Measurements from ENCODE around the gene C2orf74.
A peak's percentile ranks its signal among the peaks of the same experiment; 100 is the strongest.
"Not testable (repeated sequence)": the region's sequence is repeated elsewhere in the genome, so short reads cannot be mapped to it uniquely, and the experiment has no call there.

Gene C2orf74

DNA sequence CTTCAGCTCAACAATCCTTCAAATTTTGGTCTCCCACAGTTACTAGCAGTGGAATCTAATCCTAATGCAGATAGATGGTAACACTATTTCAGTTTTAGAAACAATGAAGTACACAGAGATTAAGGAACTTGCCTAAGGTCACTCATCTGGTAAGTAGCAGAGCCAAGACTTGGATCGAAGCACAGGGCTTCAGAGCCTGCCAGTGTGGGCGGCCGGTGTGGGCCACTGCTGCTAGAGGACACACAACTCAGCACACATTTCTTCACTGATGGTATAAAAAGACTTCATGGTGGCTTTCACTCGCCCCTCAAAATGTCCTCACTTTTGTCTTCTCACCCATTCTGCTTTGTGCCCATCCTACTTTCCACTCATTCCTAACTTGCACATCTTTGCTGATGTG lies 11.1 kb downstream of the C2orf74 start:
- DNase-seq (ENCODE audit: low spot score) = no peak

DNA sequence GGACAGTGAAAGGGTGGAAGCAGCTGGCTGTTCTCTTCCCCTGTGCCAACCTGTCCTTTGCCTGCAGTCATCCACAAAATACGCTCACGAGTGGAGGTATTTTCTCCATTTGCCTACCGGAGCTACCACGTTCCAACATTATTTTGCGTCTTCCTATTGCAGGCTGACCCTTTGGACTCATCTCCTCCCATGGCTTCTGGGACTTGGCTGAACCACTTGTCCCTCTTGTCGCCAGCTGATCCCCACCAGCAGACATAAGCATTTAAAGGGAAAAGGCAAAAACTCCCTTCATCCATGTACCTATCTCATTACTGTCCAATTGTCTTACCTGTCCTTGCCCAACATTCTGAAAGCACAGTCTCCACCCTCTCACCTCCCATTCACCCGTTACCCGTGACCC lies 13.0 kb downstream of the C2orf74 start:
- no peak for DNase-seq (ENCODE audit: low spot score)

DNA sequence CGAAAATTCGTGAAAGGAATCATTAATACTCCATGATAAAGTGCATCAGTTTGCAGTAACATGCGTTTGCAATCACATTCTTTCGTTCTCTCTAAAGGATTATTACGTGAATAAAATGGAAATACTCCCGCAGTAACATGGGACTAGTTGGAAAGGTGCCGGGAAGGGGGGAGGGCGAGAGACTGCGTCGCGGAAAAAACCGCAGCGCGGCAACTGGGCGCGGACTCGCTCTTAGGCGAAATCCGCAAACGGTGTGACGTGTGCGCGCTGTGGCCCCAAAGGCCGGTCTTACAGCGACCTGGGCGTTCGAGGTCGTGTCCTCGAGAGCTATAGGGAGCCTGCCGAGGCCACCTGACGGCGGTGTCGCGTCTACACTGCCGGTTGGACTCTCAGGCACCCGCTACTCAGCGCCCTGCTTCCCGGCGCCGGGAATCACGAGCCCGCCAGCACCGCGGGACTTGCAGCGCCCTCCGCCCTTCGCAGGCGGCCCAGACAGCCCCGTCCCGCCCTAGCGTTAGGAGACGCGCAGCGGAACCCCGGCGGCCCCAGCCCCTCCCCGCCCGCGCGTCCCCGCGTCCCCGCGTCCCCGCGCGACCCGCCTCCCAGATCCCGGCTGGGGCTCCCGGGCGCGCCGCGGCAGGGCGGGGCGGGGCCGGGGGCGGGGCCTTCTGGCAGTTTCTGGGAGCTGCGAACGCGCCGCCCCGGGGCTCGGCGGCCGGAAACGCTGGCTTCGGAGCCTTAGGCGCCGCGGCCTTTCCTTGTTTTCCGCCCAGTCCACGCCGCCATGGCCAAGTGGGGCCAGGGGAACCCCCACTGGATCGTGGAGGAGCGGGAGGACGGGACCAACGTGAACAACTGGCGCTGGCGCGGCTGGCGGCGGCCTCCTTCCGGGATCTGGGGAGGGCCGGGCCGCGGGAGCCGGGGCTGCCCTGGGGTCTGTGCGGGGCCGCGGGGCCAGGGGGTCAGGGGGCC lies 15.1 kb downstream of the C2orf74 start:
- DNase-seq (ENCODE audit: low spot score) = peak; percentile 93

DNA sequence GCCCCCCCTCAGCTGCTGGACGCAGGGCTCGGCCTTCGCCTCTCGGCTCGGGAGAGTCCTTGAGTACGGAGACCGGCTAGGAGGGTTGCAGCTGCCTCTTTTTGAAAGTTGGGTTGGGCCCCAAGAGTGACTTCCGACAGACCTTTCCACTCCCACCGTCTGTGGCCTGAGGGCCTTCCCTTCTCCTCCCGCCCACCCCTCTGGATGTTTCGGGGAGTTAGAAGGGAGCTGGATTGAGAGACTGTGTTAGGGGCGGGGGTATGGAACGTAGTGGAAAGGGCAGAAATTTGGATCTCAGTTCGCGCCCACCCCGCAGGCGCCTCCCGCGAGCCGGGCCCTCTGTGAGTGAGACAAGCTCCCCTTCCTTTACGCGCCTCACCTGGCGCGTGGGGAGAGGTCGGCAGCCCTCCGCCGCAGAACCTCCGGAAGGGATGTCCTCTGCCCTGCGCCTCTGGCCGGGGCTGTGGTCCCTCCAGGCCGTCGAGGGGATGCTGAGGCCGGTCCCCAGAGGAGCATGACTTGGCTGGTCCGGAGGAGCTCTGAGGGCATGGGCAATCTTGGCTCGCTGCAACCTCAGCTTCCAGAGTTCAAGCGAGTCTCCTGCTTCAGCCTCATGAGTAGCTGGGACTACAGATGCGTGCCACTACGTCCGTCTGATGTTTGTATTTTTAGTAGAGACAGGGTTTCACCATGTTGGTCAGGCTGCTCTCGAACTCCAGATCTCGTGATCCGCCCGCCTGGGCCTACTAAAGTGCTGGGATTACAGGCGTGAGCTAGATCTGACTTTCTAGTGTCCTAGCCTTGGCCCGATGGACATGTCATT lies 15.9 kb downstream of the C2orf74 start:
- DNase-seq (ENCODE audit: low spot score) = peak; percentile 9

DNA sequence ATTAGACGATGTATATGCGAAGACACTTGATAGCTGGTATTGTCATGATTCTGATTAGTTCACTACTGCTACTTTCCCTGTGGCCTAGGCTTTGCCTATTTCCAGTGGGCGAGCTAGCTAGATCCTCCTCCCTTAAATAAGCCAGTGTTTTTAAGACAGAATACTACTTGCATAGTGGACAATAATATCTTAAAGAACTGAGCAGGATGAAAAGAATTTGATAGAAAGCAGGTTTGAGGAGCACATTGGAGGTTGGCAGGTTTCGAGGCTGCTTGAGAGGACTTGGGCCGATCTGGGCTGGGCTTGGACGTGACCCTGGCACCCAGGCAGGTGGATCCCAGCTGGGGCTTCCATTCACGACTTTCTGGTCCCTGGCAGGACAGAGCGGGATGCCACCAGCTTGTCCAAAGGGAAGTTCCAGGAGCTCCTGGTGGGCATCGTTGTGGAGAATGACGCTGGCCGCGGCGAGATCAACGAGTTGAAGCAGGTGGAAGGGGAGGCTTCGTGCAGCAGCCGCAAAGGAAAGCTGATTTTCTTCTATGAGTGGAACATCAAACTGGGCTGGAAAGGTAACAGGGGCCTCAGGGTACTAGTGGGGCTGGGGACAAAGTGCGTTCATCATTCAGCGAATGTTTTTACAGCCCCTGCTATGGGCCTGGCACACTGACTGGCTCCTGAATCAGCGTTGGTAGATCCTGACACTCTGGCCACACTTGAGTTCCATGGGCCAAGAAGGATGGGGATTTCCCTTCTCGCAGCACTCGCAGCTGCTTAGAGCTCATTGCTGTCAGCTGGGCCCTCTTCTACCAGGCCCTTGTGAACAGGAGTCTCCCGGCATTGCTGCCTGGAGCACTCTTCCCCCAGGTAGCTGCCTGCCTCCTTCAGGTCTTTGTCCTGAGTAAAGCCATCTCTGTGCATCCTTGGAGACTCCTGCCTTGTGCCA lies 16.9 kb downstream of the C2orf74 start:
- no peak for DNase-seq (ENCODE audit: low spot score)

DNA sequence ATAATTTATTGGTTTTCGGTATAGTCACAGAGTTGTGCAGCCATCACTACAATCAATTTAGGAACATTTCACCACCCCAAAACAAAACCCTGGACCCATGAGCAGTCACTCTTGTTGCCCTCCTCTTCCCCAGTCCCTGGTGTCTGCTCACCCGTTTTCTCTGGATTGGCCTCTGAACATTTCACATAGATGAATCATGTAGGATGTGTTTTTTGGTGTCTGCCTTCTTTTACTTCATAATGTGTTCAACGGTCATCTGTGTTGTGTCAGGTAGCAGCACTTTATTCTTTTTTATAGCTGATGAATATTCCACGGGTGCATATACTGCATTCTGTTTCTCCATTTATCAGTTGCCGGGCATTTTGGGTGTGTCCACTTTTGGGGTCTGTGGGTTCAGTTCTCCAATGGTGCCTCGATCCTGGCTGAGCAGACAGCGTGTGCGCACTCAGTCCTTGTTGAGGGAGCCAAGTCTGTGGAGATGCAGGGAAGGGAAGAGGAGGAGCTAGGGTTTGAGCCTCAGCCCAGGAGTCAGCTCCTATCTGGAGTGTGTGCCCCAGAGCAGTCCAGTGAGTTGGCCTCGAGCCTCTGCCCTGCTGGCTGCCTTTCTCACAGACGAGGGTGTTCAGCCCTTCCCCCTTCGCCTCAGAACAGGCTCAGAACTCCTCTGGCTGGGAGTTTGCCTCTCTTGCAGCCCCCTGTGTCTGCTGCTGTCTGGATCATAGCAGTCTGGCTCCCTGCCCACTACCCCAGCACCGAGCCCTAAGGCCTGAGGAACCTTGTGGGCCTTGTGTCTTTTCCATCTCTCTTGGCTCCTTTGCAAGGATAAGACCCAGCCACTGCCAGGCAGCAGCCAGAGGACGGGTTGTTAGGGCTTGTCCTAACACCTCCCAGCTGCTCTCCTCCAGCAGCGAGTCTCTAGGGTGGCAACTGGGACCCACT lies 18.0 kb downstream of the C2orf74 start:
- DNase-seq (ENCODE audit: low spot score) = no peak

DNA sequence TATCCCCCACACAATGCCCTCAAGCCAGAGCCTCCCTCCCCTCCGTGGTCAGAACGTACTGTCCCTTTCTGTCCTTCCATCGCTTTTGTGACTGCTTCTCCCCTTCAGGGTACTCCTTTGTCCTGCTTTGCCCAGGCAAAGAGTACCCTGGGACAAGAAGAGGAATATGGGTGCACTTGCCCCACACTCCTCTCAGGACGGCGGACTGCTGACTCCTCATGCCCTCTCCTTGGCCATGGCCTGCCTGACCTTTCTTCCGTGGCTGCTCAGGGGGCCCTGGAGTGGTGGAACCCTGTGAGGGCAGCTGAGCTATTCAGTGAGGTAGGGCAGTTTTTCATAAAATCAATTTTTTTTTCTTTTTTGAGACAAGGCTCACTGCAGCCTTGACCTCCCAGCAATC lies 18.7 kb downstream of the C2orf74 start:
- DNase-seq (ENCODE audit: low spot score) = no peak

DNA sequence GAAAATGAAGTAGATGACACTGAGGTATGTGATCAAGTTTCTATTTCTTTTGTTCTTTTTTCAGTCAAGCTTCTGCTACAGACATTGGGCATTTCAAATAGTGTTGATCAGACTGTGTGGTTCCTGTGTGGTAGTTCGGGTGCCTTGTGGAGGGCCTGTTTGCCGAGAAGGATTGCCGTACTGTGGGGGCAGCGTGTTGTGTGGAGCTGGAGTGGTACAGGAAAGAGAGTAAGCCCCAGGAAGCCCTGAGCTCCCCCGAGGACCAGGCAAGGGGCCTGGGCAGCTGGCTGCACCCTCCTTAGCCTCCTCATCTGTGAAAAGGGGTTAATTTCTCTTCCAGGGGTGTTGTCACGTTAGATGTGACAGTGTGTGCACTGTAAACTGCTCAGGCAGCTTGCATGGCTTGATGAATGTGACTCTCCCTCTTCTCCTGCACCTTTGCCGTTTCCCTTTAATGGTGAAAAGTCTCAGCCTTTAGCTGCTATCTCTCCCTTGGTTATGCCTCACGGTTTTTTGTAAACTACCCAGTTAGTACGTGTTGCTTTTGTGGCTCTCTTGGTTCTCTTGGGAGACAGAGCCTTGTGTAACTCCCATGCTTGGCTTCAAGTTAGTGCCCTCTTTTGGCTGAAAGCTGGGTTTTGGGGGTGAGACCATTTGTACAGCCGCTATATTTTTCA lies 19.5 kb downstream of the C2orf74 start:
- DNase-seq (ENCODE audit: low spot score) = no peak

DNA sequence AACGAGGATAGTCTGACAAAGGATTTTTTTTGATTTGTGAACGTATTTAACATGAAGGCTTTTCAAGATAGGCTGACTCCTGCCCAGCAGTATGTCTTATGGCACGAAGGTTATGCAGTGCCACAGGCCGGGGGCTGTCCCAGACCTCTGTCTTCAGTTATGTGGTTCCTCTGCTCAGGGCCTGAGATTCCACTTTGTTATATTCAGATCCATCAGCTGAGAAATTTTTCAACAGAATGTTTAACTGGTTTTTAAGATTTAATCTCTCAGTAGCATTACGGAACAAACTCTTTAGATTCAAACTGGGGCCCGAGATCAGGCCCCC lies 20.0 kb downstream of the C2orf74 start:
- DNase-seq (ENCODE audit: low spot score) = no peak

DNA sequence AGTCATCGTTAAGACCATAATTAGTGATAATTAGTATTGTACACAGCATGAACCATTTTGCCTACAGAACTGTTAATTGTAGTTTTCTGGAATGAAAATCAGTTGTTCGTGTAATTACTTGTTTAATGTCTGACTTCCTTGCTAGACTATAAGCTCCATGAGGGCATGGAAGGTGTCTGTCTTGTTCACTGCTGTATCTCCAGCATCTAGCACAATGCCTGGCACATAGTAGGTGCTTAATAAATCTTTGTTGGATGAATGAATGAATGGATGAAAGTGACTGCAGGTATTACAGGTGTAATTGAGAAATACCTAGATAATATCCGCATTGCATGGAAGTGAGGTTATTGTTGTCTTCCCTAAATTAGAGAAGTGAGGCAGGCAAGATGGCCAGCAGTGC lies 21.8 kb downstream of the C2orf74 start:
- no peak for DNase-seq (ENCODE audit: low spot score)

DNA sequence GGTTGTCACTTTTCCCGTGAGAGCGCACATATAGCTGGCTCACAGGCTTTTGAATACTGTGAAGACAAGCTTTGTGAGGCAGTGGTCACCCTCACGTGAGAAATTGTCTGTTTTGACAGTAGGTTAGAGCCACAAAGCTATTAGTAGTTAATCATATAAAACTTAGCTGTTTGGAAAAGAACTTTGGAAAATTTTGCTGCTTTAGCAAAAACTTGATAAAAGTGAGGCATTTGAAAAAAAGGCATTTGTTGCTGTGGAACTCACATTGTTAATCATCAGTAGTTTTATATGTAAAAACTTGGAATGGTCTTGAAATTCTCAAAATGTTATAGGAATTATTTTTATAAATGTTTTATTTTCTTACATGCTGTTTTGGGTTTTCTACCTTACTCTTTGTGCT lies 22.3 kb downstream of the C2orf74 start:
- DNase-seq (ENCODE audit: low spot score) = no peak

DNA sequence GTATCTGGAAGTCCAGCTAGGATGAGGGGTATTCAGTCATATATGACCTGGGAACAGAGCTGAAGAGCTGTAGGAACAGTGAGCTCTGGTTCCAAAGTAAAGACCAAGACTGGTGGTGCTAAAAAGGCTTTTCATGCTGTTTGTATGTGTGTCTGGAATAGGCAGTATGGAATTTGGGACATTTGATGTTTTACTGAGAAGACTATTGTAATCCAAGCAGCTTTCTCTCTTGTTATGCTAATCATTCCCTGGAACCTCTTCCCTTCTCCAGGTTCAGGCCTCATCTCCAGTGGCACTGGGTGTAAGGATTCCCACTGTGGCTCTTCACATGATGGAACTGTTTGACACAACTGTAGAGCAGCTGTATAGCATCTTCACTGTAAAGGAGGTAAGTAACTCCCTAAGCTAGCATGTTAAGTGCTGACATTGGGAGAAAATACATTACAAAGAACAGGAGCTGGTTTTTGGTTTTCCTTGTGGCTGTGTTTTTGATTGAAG lies 23.3 kb downstream of the C2orf74 start:
- no peak for DNase-seq (ENCODE audit: low spot score)

DNA sequence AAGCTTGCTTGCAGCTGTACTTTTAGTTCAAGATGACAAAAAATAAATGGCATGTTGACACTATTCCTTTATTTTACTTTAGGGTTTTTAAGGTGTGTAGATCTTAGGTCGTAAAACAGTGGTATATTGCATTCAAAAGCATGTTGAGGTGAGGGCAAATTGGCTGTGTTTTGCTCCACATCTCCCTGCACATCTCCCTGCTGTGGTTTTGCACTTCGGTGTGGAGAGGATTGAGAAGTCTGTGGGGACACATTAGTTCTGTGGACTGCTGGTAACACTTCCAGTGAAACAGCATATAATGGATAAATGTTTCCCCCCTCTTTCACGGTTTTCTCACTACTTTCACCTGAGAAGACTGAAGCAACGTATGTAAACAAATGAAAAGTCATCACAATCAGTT lies 25.1 kb downstream of the C2orf74 start:
- no peak for DNase-seq (ENCODE audit: low spot score)

DNA sequence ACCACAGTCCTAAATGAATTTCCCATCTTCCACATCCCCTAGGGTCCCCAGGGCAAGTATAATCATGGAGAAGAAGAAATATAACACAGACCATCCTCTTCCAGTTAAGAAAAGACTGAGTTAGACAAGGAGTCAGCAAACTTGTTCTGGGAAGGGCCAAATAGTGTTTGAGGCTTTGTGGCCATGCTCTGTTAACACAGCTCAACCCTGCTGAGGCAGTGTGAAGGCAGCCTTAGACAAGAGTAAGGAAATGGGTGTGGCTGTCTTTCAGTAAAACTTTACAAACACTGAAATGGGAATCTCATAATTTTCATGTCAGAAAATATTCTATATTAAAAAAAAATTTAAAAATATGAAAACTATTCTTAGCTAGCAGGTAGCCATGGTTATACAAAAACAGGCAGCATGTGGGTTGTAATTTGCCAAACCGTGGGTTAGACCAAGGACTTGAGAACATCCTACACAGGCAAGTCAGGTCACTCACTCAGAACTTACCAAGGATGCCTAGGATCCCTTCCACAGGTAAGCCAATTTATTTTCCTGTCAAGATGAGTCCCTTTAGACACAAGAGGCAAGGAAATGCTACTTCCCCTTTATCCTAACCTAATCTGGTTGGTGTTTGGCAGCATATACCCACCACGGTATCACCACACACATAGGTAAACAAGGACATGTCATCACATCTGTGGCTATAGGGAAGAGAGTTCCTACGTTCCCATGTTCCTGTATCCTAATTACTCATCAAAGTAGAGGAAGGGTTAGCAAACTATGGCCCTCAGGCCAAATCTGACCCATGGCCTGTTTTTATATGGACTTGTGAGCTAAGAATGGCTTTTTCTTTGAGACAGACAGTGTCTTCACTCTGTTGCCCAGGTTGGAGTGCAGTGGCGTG lies 31.9 kb downstream of the C2orf74 start:
- DNase-seq (ENCODE audit: low spot score) = no peak

DNA sequence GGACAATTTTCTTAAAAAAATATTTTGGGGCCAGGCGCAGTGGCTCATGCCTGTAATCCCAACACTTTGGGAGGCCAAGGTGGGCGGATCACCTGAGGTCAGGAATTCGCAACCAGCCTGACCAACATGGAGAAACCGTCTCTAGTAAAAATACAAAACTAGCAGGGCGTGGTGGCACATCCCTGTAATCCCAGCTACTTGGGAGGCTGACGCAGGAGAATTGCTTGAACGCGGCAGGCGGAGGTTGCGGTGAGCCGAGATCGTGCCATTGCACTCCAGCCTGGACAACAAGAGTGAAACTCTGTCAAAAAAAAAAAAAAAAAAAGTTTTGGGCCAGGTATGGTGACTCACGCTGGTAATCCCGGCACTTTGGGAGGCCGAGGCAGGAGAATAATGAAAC lies 32.7 kb downstream of the C2orf74 start:
- not testable (repeated sequence) for DNase-seq (ENCODE audit: low spot score)

DNA sequence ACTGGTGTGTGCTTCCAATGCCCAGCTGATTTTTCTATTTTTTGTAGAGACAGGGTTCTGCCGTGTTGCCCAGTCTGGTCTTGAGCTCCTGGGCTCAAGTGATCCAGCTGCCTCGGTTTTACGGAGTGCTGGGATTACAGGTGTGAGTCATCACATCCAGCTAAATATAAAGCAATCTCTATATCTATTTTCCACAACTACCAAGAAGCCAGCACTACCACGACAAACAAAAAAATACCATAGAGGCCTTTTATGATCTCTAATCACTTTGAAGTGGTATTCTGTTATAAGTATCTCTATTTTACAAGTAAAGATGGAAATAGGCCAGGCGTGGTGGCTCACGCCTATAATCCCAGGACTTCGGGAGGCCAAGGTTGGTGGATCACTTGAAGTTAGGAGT lies 34.7 kb downstream of the C2orf74 start:
- DNase-seq (ENCODE audit: low spot score) = no peak

DNA sequence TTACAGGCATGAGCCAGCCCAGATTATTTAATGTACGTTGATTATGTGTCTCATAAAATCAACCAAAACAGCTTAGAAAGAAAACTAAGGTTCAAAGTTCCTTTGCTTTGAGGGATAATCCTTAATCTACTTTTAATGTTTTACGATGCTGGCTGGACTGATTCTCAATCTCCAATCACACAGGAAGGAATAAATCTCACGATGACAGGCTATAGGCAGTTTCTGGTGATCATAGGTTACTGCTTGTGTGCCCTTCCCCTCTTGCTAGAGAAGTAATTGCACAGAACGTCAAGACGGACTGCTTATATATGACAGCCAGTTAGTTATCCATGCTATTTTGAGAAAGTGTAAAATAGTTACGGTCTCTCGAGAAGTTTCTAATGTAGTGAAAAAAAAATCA lies 43.1 kb downstream of the C2orf74 start:
- no peak for DNase-seq (ENCODE audit: low spot score)

DNA sequence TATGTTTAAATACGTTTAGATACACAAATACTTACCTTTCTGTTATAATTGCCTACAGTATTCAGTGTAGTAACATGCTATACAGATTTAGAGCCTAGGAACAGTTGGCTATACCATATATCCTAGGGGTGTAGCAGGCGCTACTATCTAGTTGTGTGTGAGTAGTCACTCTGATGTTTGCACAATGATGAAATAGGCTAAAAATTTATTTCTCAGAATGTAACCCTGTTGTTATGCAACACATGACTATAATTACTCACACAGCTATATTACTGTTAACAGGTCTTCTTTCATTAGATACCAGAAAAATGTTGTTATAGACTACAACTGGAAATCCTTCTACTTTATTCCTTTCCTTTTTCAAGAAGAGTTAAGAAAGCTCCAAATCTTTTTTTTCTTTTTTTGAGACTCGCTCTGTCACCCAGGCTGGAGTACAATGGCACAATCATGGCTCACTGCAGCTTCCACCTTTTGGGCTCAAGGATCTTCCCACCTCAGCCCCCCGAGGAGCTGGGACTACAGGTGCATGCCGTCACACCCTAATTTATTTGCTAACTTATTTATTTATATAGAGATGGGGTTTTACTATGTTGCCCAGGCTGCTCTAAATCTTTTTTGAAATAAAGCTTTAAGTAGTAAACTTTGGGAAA lies 48.5 kb downstream of the C2orf74 start:
- DNase-seq (ENCODE audit: low spot score) = no peak

DNA sequence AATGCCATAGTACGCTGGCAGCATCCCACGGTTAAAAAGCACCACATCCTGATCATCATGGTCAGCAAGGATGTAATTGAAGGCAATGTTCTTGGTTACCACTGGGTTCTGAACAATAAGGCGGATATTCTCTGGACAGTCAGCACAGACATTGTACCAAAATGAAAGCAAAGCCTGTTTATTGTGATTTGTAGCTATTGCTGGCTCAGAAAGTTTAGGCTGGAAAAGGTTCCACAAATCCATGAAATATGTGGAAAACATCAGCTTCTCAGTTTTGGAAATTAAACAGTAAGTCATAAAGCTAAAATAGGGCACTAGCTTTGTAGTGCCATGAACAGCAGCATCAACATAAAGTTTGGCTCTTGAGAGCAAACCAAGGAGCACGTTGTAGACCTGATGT lies 52.2 kb downstream of the C2orf74 start:
- DNase-seq (ENCODE audit: low spot score) = no peak
